GM13977 (cell line): ENCODE results near the gene CCDC180.

Source experiments
- DNase-seq: peaks from one replicate; pipeline ENCODE4 v3.0.0; 2012; ENCODE audit warnings: low spot score
- in situ Hi-C: fragments of 300-500 bp; cut with MboI; formaldehyde crosslinking; loops from one replicate; pipeline ENCODE4 v1.12.0; 2022; ENCODE audit warnings: low sequenced_read_pairs, low pct_unique_long_range_greater_than_20kb, mixed read lengths, inconsistent platforms; ENCODE audit not compliant: unreplicated experiment
- TF ChIP-seq, protein P1 (sequence below): IDR thresholded peaks from 2 replicates; pipeline ENCODE4 v1.5.1; 2012; ENCODE audit warnings: mild to moderate bottlenecking, control low read depth; ENCODE audit not compliant: insufficient read depth; ENCODE audit errors: extremely low read depth, missing control alignments

CCDC180 gene

DNA sequence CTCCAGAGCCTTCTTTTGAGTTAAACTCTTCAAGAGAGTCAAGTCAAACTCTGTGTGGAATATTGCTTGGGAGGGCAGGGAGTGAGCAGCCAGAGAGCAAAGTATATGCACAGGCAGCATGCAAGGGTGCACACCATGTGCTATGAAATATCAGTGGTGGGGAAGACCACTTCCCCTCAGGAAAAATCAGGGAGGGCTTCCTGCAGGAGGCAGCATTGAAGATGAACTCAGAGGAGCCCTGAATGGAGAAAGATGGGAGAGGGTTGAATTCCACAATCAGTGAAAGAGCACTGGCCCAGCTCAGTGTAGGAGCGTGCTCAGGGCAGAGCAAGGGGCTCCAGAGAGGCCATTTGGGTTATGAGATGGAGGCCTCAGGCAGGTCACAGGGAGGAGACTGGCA, 41.9 kb downstream of the CCDC180 start:
- DNase-seq, result no peak
- TF ChIP-seq, protein P1, sequence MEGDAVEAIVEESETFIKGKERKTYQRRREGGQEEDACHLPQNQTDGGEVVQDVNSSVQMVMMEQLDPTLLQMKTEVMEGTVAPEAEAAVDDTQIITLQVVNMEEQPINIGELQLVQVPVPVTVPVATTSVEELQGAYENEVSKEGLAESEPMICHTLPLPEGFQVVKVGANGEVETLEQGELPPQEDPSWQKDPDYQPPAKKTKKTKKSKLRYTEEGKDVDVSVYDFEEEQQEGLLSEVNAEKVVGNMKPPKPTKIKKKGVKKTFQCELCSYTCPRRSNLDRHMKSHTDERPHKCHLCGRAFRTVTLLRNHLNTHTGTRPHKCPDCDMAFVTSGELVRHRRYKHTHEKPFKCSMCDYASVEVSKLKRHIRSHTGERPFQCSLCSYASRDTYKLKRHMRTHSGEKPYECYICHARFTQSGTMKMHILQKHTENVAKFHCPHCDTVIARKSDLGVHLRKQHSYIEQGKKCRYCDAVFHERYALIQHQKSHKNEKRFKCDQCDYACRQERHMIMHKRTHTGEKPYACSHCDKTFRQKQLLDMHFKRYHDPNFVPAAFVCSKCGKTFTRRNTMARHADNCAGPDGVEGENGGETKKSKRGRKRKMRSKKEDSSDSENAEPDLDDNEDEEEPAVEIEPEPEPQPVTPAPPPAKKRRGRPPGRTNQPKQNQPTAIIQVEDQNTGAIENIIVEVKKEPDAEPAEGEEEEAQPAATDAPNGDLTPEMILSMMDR, result no peak
- in situ Hi-C loops, result no loop called here

DNA sequence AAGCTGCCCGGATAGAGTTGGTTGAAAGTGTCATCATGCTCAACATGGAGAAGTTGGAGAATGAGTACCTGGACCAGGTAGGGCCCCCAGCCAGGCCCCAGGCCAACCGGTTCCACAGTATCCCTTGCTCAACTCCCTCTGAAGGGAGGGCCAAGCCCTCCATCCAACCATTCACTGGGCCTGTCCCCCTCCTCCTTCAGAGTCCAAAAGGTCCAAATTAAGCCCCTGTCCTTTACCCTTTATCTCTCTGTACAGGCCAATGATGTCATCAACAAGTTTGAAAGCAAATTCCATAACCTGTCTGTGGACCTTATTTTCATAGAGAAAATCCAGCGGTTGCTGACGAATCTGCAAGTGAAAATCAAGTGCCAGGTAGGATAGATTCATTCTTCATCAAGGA, 47.2 kb downstream of the CCDC180 start:
- DNase-seq, result no peak
- TF ChIP-seq, protein P1, result no peak
- in situ Hi-C loops, result no loop called here

DNA sequence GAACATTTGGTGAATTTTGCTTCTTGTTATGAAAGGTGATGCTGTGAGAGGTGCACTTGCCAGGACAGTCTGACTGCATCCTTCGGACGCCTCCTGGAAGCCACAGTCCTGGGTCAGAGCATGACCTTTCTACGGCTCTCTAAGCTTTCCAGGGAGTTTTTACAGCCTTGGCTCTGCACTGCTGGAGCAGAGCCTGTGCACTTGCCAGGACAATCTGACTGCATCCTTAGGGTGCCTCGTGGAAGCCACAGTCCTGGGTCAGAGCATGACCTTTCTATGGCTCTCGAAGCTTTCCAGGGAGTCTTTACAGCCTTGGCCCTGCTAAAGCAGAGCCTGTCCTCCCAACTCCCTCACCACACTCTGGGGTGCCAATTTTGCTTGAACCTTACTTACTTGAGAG, 49.6 kb downstream of the CCDC180 start:
- in situ Hi-C loops, result no loop called here
- DNase-seq, result no peak
- TF ChIP-seq, protein P1, result no peak
